RWPE2 (cell line): ENCODE data around the gene NFRKB.
A peak's percentile ranks its signal among the peaks of the same experiment; 100 is the strongest.
"Not testable (repeated sequence)": the region's sequence is repeated elsewhere in the genome, so short reads cannot be mapped to it uniquely, and the experiment has no call there.

ENCODE experiments used
- ATAC-seq: fragments of 200-7000 bp; cut with Tn5 transposase; 3 replicates; pipeline ENCODE4 v1.9.1; 2021; ENCODE audit warnings: low read depth
- DNase-seq: peaks from one replicate; pipeline ENCODE4 v3.0.0-alpha.2; 2020; ENCODE audit warnings: low spot score
- H3K27ac ChIP-seq: fragments of 450-650 bp; 2 replicates; pipeline ENCODE4 v1.5.1; 2017; ENCODE audit warnings: mild to moderate bottlenecking; ENCODE audit not compliant: poor library complexity, severe bottlenecking
- H3K27me3 ChIP-seq: fragments of 250-450 bp; sonication (Bioruptor Pico); 2 replicates; pipeline ENCODE4 v1.5.1; 2021; ENCODE audit warnings: mild to moderate bottlenecking, moderate library complexity; ENCODE audit not compliant: insufficient read depth, poor library complexity, severe bottlenecking
- H3K36me3 ChIP-seq: fragments of 250-450 bp; sonication (Bioruptor Pico); 2 replicates; pipeline ENCODE4 v1.5.1; 2020; ENCODE audit warnings: low read depth, mild to moderate bottlenecking, moderate library complexity
- H3K4me1 ChIP-seq: fragments of 250-450 bp; sonication (Bioruptor Pico); 2 replicates; pipeline ENCODE4 v1.5.1; 2021; ENCODE audit warnings: mild to moderate bottlenecking, moderate library complexity; ENCODE audit not compliant: insufficient read depth, poor library complexity, severe bottlenecking
- H3K4me3 ChIP-seq: fragments of 250-450 bp; sonication (Bioruptor Pico); 2 replicates; pipeline ENCODE4 v1.5.1; 2021; ENCODE audit warnings: mild to moderate bottlenecking, moderate library complexity; ENCODE audit not compliant: severe bottlenecking
- H3K9me3 ChIP-seq: fragments of 250-450 bp; sonication (Bioruptor Pico); 2 replicates; pipeline ENCODE4 v1.5.1; 2021; ENCODE audit warnings: mild to moderate bottlenecking, moderate library complexity; ENCODE audit not compliant: severe bottlenecking
- TF ChIP-seq, protein P1 (sequence below): fragments of 450-650 bp; IDR thresholded peaks from one replicate; pipeline ENCODE4 v1.5.1; 2017; ENCODE audit warnings: mild to moderate bottlenecking, moderate library complexity; ENCODE audit not compliant: poor library complexity, severe bottlenecking

NFRKB gene

DNA sequence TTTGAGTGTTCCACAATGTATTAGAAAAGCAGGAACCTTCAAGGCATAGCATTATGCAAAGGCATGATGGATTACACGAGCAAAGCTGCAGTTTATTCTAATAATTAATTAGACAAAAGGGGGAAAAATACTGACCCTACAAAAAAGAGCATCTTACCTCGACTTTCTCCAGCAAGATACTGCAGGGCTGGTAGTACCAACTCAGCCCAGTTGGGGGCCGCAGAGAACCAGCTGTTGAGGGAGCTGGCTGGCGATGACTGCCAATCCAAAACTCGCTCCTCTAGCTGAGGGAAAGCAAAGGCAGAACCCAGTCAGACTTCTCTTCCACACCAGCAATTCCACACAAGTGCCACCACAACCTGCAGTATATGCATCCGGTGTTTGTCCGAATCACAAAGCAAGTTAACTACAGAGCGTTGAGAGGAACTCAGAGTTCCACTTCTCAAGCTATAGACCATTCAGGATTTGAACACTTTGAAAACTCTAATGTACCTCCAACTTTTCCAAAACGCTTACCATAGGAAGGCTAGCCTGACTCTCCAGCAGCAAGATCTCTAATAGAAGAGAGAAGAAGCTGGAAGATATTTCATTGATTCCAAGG lies 13.7 kb downstream of the NFRKB start:
- 0 out of 3 replicates have a peak, but pooled peaks have one; percentile 50 for ATAC-seq
- Histone ChIP-seq H3K36me3 (peaks cover 97% of the 10 kb centered on the region), H3K27ac (no peak overlapping the region), H3K27me3 (no peaks in the 10 kb centered on the region), H3K4me1 (no peaks in the 10 kb centered on the region), H3K4me3 (no peak overlapping the region), H3K9me3 (no peaks in the 10 kb centered on the region)
- TF ChIP-seq, protein P1, sequence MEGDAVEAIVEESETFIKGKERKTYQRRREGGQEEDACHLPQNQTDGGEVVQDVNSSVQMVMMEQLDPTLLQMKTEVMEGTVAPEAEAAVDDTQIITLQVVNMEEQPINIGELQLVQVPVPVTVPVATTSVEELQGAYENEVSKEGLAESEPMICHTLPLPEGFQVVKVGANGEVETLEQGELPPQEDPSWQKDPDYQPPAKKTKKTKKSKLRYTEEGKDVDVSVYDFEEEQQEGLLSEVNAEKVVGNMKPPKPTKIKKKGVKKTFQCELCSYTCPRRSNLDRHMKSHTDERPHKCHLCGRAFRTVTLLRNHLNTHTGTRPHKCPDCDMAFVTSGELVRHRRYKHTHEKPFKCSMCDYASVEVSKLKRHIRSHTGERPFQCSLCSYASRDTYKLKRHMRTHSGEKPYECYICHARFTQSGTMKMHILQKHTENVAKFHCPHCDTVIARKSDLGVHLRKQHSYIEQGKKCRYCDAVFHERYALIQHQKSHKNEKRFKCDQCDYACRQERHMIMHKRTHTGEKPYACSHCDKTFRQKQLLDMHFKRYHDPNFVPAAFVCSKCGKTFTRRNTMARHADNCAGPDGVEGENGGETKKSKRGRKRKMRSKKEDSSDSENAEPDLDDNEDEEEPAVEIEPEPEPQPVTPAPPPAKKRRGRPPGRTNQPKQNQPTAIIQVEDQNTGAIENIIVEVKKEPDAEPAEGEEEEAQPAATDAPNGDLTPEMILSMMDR, result peak; percentile 54
- no peak for DNase-seq

GRCh38 chr11:129880311-129880710 lies 15.1 kb downstream of the NFRKB start:
- DNase-seq (no peak), ATAC-seq (no peak)
- Histone ChIP-seq H3K36me3 (peaks cover 94% of the 10 kb centered on the region), H3K27me3 (no peaks in the 10 kb centered on the region), H3K27ac (no peak overlapping the region), H3K4me3 (no peak overlapping the region), H3K4me1 (no peaks in the 10 kb centered on the region), H3K9me3 (no peaks in the 10 kb centered on the region)
- TF ChIP-seq, protein P1, result no peak

DNA sequence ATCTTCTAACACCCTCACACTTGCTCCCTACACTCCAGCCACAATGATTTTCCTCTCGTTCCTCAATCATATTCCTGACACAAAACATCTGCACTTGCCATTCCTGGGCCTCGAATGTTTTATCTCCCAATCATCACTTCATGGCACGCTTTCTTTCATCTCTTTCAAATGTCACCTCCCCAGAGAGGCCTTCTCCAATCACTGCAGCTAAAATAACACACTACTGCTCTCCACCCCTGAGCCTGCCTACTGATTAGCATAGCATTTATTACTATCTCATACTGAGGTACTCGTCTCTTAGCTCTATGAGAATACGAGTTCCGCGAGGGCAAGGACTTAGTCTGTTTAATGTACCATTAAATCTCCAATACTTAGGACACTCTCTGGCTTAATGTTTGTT lies 23.5 kb downstream of the NFRKB start:
- Histone ChIP-seq H3K27ac (no peak overlapping the region), H3K27me3 (no peaks in the 10 kb centered on the region), H3K4me3 (no peak overlapping the region), H3K4me1 (no peaks in the 10 kb centered on the region), H3K9me3 (no peaks in the 10 kb centered on the region), H3K36me3 (peaks cover 98% of the 10 kb centered on the region)
- TF ChIP-seq, protein P1, result no peak
- DNase-seq (no peak), ATAC-seq (no peak)

- not testable (repeated sequence) for H3K27me3 ChIP-seq, ATAC-seq, H3K4me1 ChIP-seq, H3K27ac ChIP-seq, DNase-seq, H3K4me3 ChIP-seq, H3K9me3 ChIP-seq
- H3K36me3 ChIP-seq, result peaks cover 98% of the 10 kb centered on the region
These were observed 26.8 kb downstream of the NFRKB start for GRCh38 chr11:129868626-129869025.

DNA sequence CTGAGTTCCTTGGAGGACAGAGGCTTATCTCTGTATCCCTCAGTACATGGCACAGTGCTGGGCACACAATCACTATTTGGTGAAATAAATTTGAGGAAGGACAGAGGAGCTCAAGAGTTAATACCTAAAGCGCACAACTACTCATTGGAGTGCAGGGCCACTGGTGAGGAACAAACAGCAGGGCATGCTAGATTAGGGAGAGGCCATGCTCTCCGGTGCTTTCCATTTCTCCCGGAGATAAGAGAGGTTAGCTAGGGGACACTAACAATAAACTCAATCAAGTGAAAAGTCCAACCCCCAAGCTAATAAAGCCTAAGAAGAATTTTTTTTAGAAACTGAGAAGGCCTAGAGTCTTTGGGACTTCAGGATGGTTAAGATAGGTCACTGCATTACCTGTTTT lies 29.1 kb downstream of the NFRKB start:
- H3K36me3 ChIP-seq, result peaks cover 89% of the 10 kb centered on the region
- H3K27me3 ChIP-seq, result no peaks in the 10 kb centered on the region
- TF ChIP-seq, protein P1, result no peak
- no peak overlapping the region for H3K27ac ChIP-seq
- H3K4me1 ChIP-seq, result peaks cover 12% of the 10 kb centered on the region
- DNase-seq (no peak), ATAC-seq (no peak)
- H3K4me3 ChIP-seq, result no peak overlapping the region
- H3K9me3 ChIP-seq, result no peaks in the 10 kb centered on the region
